Measurements from ENCODE around the gene ATP5MC2. TPM values are rescaled to one million over a fixed set of nuclear protein-coding genes. Genes with fewer than 3 reads are reported as not detected.
A peak's percentile ranks its signal among the peaks of the same experiment; 100 is the strongest.

The ATP5MC2 gene
- total RNA-seq, 1 donor from 2014 or later = 461 TPM

DNA sequence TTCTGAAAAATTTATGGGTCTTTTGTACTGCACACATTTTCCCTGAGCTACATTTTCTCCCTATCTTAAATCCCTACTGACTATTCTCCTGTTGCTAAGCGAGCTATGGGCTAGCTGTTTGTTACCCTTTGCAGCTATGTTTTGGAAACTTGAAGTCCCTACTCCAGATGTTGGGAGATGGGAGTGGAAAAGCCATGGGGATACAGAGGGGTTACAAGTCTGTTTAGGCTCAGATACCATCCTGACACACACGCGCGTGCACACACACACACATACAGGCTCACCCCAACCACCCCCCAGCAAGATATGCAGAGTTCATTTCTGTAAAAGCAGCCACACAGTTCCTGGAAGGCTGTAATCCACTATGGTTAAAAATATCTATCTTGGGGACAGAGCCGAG, 15.8 kb downstream of the ATP5MC2 start:
- Histone ChIP-seq H3K79me2 (ENCODE audit: low read depth) (no peaks in the 10 kb centered on the region), H4K20me1 (ENCODE audit: low read depth) (no peaks in the 10 kb centered on the region), H3K36me3 (peaks cover 4% of the 10 kb centered on the region), H3K4me3 (peak overlapping the region; percentile 2), H3K9me3 (ENCODE audit: low read depth) (no peaks in the 10 kb centered on the region), H3K4me2 (peak overlapping the region; percentile 51), H3K9ac (no peak overlapping the region), H3K27ac (peak overlapping the region; percentile 95), H2AFZ (replicated peaks) (no peak overlapping the region), H3K27me3 (no peaks in the 10 kb centered on the region), H3K4me1 (peaks cover 29% of the 10 kb centered on the region), H3F3A (ENCODE audit: low read depth) (peaks cover 72% of the 10 kb centered on the region)
- peaks cover 26% of the 10 kb centered on the region for H3K36me3 Mint-ChIP-seq
- no peak for TF ChIP-seq EZH2phosphoT487 (IDR thresholded peaks at IDR 0.05)
- TF ChIP-seq EZH2 (IDR thresholded peaks at IDR 0.05) = no peak
- TF ChIP-seq, protein P1, sequence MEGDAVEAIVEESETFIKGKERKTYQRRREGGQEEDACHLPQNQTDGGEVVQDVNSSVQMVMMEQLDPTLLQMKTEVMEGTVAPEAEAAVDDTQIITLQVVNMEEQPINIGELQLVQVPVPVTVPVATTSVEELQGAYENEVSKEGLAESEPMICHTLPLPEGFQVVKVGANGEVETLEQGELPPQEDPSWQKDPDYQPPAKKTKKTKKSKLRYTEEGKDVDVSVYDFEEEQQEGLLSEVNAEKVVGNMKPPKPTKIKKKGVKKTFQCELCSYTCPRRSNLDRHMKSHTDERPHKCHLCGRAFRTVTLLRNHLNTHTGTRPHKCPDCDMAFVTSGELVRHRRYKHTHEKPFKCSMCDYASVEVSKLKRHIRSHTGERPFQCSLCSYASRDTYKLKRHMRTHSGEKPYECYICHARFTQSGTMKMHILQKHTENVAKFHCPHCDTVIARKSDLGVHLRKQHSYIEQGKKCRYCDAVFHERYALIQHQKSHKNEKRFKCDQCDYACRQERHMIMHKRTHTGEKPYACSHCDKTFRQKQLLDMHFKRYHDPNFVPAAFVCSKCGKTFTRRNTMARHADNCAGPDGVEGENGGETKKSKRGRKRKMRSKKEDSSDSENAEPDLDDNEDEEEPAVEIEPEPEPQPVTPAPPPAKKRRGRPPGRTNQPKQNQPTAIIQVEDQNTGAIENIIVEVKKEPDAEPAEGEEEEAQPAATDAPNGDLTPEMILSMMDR (IDR thresholded peaks at IDR 0.05) = no peak
- H3K4me1 Mint-ChIP-seq = peaks cover 19% of the 10 kb centered on the region
- no peak overlapping the region for H3K4me3 Mint-ChIP-seq
- no peak for DNase-seq (ENCODE audit: low spot score)
- H3K27ac Mint-ChIP-seq = no peak overlapping the region
- peaks cover 11% of the 10 kb centered on the region for H3K27me3 Mint-ChIP-seq (ENCODE audit: insufficient read depth, low read depth)
- no peaks in the 10 kb centered on the region for H3K9me3 Mint-ChIP-seq

- Histone ChIP-seq H3K9ac (no peak overlapping the region), H4K20me1 (ENCODE audit: low read depth) (no peaks in the 10 kb centered on the region), H3K4me1 (peaks cover 29% of the 10 kb centered on the region), H3F3A (ENCODE audit: low read depth) (peaks cover 67% of the 10 kb centered on the region), H3K27ac (peak overlapping the region; percentile 95), H3K27me3 (no peaks in the 10 kb centered on the region), H3K4me2 (peak overlapping the region; percentile 51), H3K9me3 (ENCODE audit: low read depth) (no peaks in the 10 kb centered on the region), H3K79me2 (ENCODE audit: low read depth) (no peaks in the 10 kb centered on the region), H3K4me3 (peak overlapping the region; percentile 2), H3K36me3 (peaks cover 4% of the 10 kb centered on the region), H2AFZ (replicated peaks) (no peak overlapping the region)
- Mint-ChIP-seq H3K9me3 (no peaks in the 10 kb centered on the region), H3K27ac (peak overlapping the region; percentile 85), H3K4me3 (no peak overlapping the region), H3K36me3 (peaks cover 23% of the 10 kb centered on the region), H3K4me1 (peaks cover 19% of the 10 kb centered on the region), H3K27me3 (ENCODE audit: insufficient read depth, low read depth) (peaks cover 7% of the 10 kb centered on the region)
- TF ChIP-seq EZH2 (IDR thresholded peaks at IDR 0.05) (no peak), EZH2phosphoT487 (IDR thresholded peaks at IDR 0.05) (no peak)
- TF ChIP-seq, protein P1 (IDR thresholded peaks at IDR 0.05) = no peak
- no peak for DNase-seq (ENCODE audit: low spot score)
These were observed 16.3 kb downstream of the ATP5MC2 start for GRCh38 chr12:53659571-53659981.

DNA sequence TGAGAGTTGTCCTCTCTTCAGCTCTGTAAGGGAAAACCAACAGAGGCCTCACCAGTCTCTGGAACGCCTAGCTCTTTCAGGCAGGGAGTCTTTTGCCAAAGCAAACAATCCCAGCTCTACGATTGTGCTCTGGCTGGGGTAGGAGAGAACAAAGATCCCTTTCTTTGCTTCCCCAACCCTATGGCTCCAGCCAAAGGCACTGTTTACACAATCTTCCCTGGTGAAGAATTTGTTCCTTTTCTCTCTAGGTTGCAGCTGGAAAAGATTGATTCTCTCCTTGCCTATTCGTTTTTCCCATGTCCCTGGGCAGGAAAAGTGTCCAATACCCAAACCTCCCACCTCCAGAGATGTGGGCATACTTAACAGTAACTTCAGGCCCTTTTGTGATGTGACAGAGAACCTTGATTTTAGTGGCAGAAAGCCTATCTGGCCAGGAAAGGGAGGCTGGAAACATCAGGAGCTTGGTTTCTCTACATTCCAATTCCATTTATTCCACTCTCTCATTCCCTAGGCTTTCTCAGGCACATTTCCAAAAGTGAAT, 16.8 kb downstream of the ATP5MC2 start:
- H3K4me3 ChIP-seq = peak overlapping the region; percentile 2
- peak overlapping the region; percentile 95 for H3K27ac ChIP-seq
- H3K4me2 ChIP-seq = peak overlapping the region; percentile 51
- H3K4me1 ChIP-seq = peaks cover 29% of the 10 kb centered on the region
- Mint-ChIP-seq H3K4me1 (peaks cover 19% of the 10 kb centered on the region), H3K36me3 (peaks cover 19% of the 10 kb centered on the region), H3K27me3 (ENCODE audit: insufficient read depth, low read depth) (peaks cover 4% of the 10 kb centered on the region), H3K27ac (peak overlapping the region; percentile 85), H3K9me3 (no peaks in the 10 kb centered on the region), H3K4me3 (peak overlapping the region; percentile 6)
- no peaks in the 10 kb centered on the region for H4K20me1 ChIP-seq (ENCODE audit: low read depth)
- peaks cover 4% of the 10 kb centered on the region for H3K36me3 ChIP-seq
- no peak overlapping the region for H3K9ac ChIP-seq
- no peak overlapping the region for H2AFZ ChIP-seq (replicated peaks)
- no peaks in the 10 kb centered on the region for H3K27me3 ChIP-seq
- DNase-seq (ENCODE audit: low spot score) = peak; percentile 87
- no peaks in the 10 kb centered on the region for H3K79me2 ChIP-seq (ENCODE audit: low read depth)
- TF ChIP-seq EZH2phosphoT487 (IDR thresholded peaks at IDR 0.05) = no peak
- TF ChIP-seq, protein P1 (IDR thresholded peaks at IDR 0.05) = no peak
- no peak for TF ChIP-seq EZH2 (IDR thresholded peaks at IDR 0.05)
- peaks cover 64% of the 10 kb centered on the region for H3F3A ChIP-seq (ENCODE audit: low read depth)
- H3K9me3 ChIP-seq (ENCODE audit: low read depth) = no peaks in the 10 kb centered on the region

All from neural progenitor cell (in vitro differentiated cells).